Measurements from ENCODE around the gene TBCEL.
A peak's percentile ranks its signal among the peaks of the same experiment; 100 is the strongest.
"Not testable (repeated sequence)": the region's sequence is repeated elsewhere in the genome, so short reads cannot be mapped to it uniquely, and the experiment has no call there.

TBCEL gene

GRCh38 chr11:121024989-121025388 lies 1.1 kb downstream of the TBCEL start:
- no peak overlapping the region for H3K27ac ChIP-seq (ENCODE audit: low read depth, low read length)
- peaks cover 16 to 18% of the 10 kb centered on the region in 2 donors for H3K4me1 ChIP-seq (ENCODE audit: control insufficient read depth in 1 of 2, insufficient read depth in 2 of 2, low read length in 2 of 2)
- H3K27me3 ChIP-seq (ENCODE audit: control insufficient read depth in 1 of 2, insufficient read depth in 2 of 2, low read length in 2 of 2) = no peaks in the 10 kb centered on the region
- H3K9ac ChIP-seq (ENCODE audit: low read depth in 1 of 2, low read length in 2 of 2) = peak overlapping the region in 1 of 2 donors; percentile 52
- H3K4me3 ChIP-seq (ENCODE audit: low read depth in 1 of 2, low read length in 2 of 2) = peak overlapping the region; percentile 64 to 83
- H3K9me3 ChIP-seq (ENCODE audit: control insufficient read depth in 1 of 2, low read length in 2 of 2) = no peaks in the 10 kb centered on the region
- H3K36me3 ChIP-seq (ENCODE audit: control insufficient read depth in 1 of 2, insufficient read depth in 2 of 2, low read length in 2 of 2) = no peaks in the 10 kb centered on the region

GRCh38 chr11:121029153-121029552 lies 5.3 kb downstream of the TBCEL start:
- Histone ChIP-seq H3K27ac (ENCODE audit: low read depth, low read length) (no peak overlapping the region), H3K27me3 (ENCODE audit: control insufficient read depth in 1 of 2, insufficient read depth in 2 of 2, low read length in 2 of 2) (no peaks in the 10 kb centered on the region), H3K9ac (ENCODE audit: low read depth in 1 of 2, low read length in 2 of 2) (no peak overlapping the region), H3K4me1 (ENCODE audit: control insufficient read depth in 1 of 2, insufficient read depth in 2 of 2, low read length in 2 of 2) (peaks cover 9 to 13% of the 10 kb centered on the region in 2 donors), H3K9me3 (ENCODE audit: control insufficient read depth in 1 of 2, low read length in 2 of 2) (no peaks in the 10 kb centered on the region), H3K4me3 (ENCODE audit: low read depth in 1 of 2, low read length in 2 of 2) (no peak overlapping the region), H3K36me3 (ENCODE audit: control insufficient read depth in 1 of 2, insufficient read depth in 2 of 2, low read length in 2 of 2) (no peaks in the 10 kb centered on the region)

GRCh38 chr11:121029813-121030445 lies 6.0 kb downstream of the TBCEL start:
- Histone ChIP-seq H3K4me3 (ENCODE audit: low read depth in 1 of 2, low read length in 2 of 2) (no peak overlapping the region), H3K27ac (ENCODE audit: low read depth, low read length) (no peak overlapping the region), H3K36me3 (ENCODE audit: control insufficient read depth in 1 of 2, insufficient read depth in 2 of 2, low read length in 2 of 2) (no peaks in the 10 kb centered on the region)

GRCh38 chr11:121031167-121031566 lies 7.3 kb downstream of the TBCEL start:
- Histone ChIP-seq H3K27me3 (ENCODE audit: control insufficient read depth in 1 of 2, insufficient read depth in 2 of 2, low read length in 2 of 2) (no peaks in the 10 kb centered on the region), H3K9me3 (ENCODE audit: control insufficient read depth in 1 of 2, low read length in 2 of 2) (no peaks in the 10 kb centered on the region)

More at GRCh38 chr11:121029813-121030445, 6.0 kb downstream of the TBCEL start:
- H3K27me3 ChIP-seq (ENCODE audit: control insufficient read depth in 1 of 2, insufficient read depth in 2 of 2, low read length in 2 of 2) = no peaks in the 10 kb centered on the region
- H3K9ac ChIP-seq (ENCODE audit: low read depth in 1 of 2, low read length in 2 of 2) = no peak overlapping the region
- H3K9me3 ChIP-seq (ENCODE audit: control insufficient read depth in 1 of 2, low read length in 2 of 2) = no peaks in the 10 kb centered on the region
- peaks cover 3 to 9% of the 10 kb centered on the region in 2 donors for H3K4me1 ChIP-seq (ENCODE audit: control insufficient read depth in 1 of 2, insufficient read depth in 2 of 2, low read length in 2 of 2)

GRCh38 chr11:121031648-121032047 lies 7.7 kb downstream of the TBCEL start:
- H3K27me3 ChIP-seq (ENCODE audit: control insufficient read depth in 1 of 2, insufficient read depth in 2 of 2, low read length in 2 of 2); H3K4me1 ChIP-seq (ENCODE audit: control insufficient read depth in 1 of 2, insufficient read depth in 2 of 2, low read length in 2 of 2); H3K27ac ChIP-seq (ENCODE audit: low read depth, low read length); H3K4me3 ChIP-seq (ENCODE audit: low read depth in 1 of 2, low read length in 2 of 2); H3K9ac ChIP-seq (ENCODE audit: low read depth in 1 of 2, low read length in 2 of 2); H3K36me3 ChIP-seq (ENCODE audit: control insufficient read depth in 1 of 2, insufficient read depth in 2 of 2, low read length in 2 of 2); H3K9me3 ChIP-seq (ENCODE audit: control insufficient read depth in 1 of 2, low read length in 2 of 2): not testable (repeated sequence)

More at GRCh38 chr11:121031167-121031566, 7.3 kb downstream of the TBCEL start:
- Histone ChIP-seq H3K27ac (ENCODE audit: low read depth, low read length) (no peak overlapping the region), H3K4me1 (ENCODE audit: control insufficient read depth in 1 of 2, insufficient read depth in 2 of 2, low read length in 2 of 2) (no peaks in the 10 kb centered on the region), H3K36me3 (ENCODE audit: control insufficient read depth in 1 of 2, insufficient read depth in 2 of 2, low read length in 2 of 2) (no peaks in the 10 kb centered on the region), H3K4me3 (ENCODE audit: low read depth in 1 of 2, low read length in 2 of 2) (no peak overlapping the region), H3K9ac (ENCODE audit: low read depth in 1 of 2, low read length in 2 of 2) (no peak overlapping the region)

- H3K27me3 ChIP-seq (ENCODE audit: control insufficient read depth in 1 of 2, insufficient read depth in 2 of 2, low read length in 2 of 2) = no peaks in the 10 kb centered on the region
- H3K9me3 ChIP-seq (ENCODE audit: control insufficient read depth in 1 of 2, low read length in 2 of 2) = no peaks in the 10 kb centered on the region
- H3K4me1 ChIP-seq (ENCODE audit: control insufficient read depth in 1 of 2, insufficient read depth in 2 of 2, low read length in 2 of 2) = peaks cover 0 to 4% of the 10 kb centered on the region in 2 donors
- no peaks in the 10 kb centered on the region for H3K36me3 ChIP-seq (ENCODE audit: control insufficient read depth in 1 of 2, insufficient read depth in 2 of 2, low read length in 2 of 2)
- H3K27ac ChIP-seq (ENCODE audit: low read depth, low read length) = no peak overlapping the region
- H3K9ac ChIP-seq (ENCODE audit: low read depth in 1 of 2, low read length in 2 of 2) = no peak overlapping the region
- H3K4me3 ChIP-seq (ENCODE audit: low read depth in 1 of 2, low read length in 2 of 2) = no peak overlapping the region
These were observed 8.6 kb downstream of the TBCEL start for GRCh38 chr11:121032546-121032945.

GRCh38 chr11:121033635-121034034 lies 9.7 kb downstream of the TBCEL start:
- Histone ChIP-seq H3K4me3 (ENCODE audit: low read depth in 1 of 2, low read length in 2 of 2) (no peak overlapping the region), H3K9ac (ENCODE audit: low read depth in 1 of 2, low read length in 2 of 2) (no peak overlapping the region), H3K9me3 (ENCODE audit: control insufficient read depth in 1 of 2, low read length in 2 of 2) (no peaks in the 10 kb centered on the region), H3K27ac (ENCODE audit: low read depth, low read length) (no peak overlapping the region), H3K27me3 (ENCODE audit: control insufficient read depth in 1 of 2, insufficient read depth in 2 of 2, low read length in 2 of 2) (no peaks in the 10 kb centered on the region), H3K36me3 (ENCODE audit: control insufficient read depth in 1 of 2, insufficient read depth in 2 of 2, low read length in 2 of 2) (no peaks in the 10 kb centered on the region), H3K4me1 (ENCODE audit: control insufficient read depth in 1 of 2, insufficient read depth in 2 of 2, low read length in 2 of 2) (peaks cover 0 to 4% of the 10 kb centered on the region in 2 donors)

- H3K27ac ChIP-seq (ENCODE audit: low read depth, low read length) = no peak overlapping the region
These were observed 11.4 kb downstream of the TBCEL start for GRCh38 chr11:121035169-121035755.

GRCh38 chr11:121035780-121036179 lies 11.9 kb downstream of the TBCEL start:
- Histone ChIP-seq H3K4me1 (ENCODE audit: control insufficient read depth in 1 of 2, insufficient read depth in 2 of 2, low read length in 2 of 2) (peaks cover 0 to 4% of the 10 kb centered on the region in 2 donors), H3K27me3 (ENCODE audit: control insufficient read depth in 1 of 2, insufficient read depth in 2 of 2, low read length in 2 of 2) (no peaks in the 10 kb centered on the region), H3K9me3 (ENCODE audit: control insufficient read depth in 1 of 2, low read length in 2 of 2) (no peaks in the 10 kb centered on the region), H3K4me3 (ENCODE audit: low read depth in 1 of 2, low read length in 2 of 2) (no peak overlapping the region), H3K9ac (ENCODE audit: low read depth in 1 of 2, low read length in 2 of 2) (no peak overlapping the region), H3K27ac (ENCODE audit: low read depth, low read length) (no peak overlapping the region), H3K36me3 (ENCODE audit: control insufficient read depth in 1 of 2, insufficient read depth in 2 of 2, low read length in 2 of 2) (no peaks in the 10 kb centered on the region)

More at GRCh38 chr11:121035169-121035755, 11.4 kb downstream of the TBCEL start:
- Histone ChIP-seq H3K9me3 (ENCODE audit: control insufficient read depth in 1 of 2, low read length in 2 of 2) (no peaks in the 10 kb centered on the region), H3K9ac (ENCODE audit: low read depth in 1 of 2, low read length in 2 of 2) (no peak overlapping the region), H3K36me3 (ENCODE audit: control insufficient read depth in 1 of 2, insufficient read depth in 2 of 2, low read length in 2 of 2) (no peaks in the 10 kb centered on the region), H3K4me1 (ENCODE audit: control insufficient read depth in 1 of 2, insufficient read depth in 2 of 2, low read length in 2 of 2) (peaks cover 0 to 4% of the 10 kb centered on the region in 2 donors), H3K4me3 (ENCODE audit: low read depth in 1 of 2, low read length in 2 of 2) (no peak overlapping the region), H3K27me3 (ENCODE audit: control insufficient read depth in 1 of 2, insufficient read depth in 2 of 2, low read length in 2 of 2) (no peaks in the 10 kb centered on the region)

GRCh38 chr11:121037016-121037415 lies 13.1 kb downstream of the TBCEL start:
- no peaks in the 10 kb centered on the region for H3K9me3 ChIP-seq (ENCODE audit: control insufficient read depth in 1 of 2, low read length in 2 of 2)
- H3K4me1 ChIP-seq (ENCODE audit: control insufficient read depth in 1 of 2, insufficient read depth in 2 of 2, low read length in 2 of 2) = peaks cover 0 to 4% of the 10 kb centered on the region in 2 donors
- no peak overlapping the region for H3K9ac ChIP-seq (ENCODE audit: low read depth in 1 of 2, low read length in 2 of 2)
- no peak overlapping the region for H3K27ac ChIP-seq (ENCODE audit: low read depth, low read length)
- no peaks in the 10 kb centered on the region for H3K27me3 ChIP-seq (ENCODE audit: control insufficient read depth in 1 of 2, insufficient read depth in 2 of 2, low read length in 2 of 2)
- H3K4me3 ChIP-seq (ENCODE audit: low read depth in 1 of 2, low read length in 2 of 2) = no peak overlapping the region
- H3K36me3 ChIP-seq (ENCODE audit: control insufficient read depth in 1 of 2, insufficient read depth in 2 of 2, low read length in 2 of 2) = no peaks in the 10 kb centered on the region
